GM23338 (cell line): ENCODE measurements around the gene TRIM32. TPM values are rescaled to one million over a fixed set of nuclear protein-coding genes. Genes with fewer than 3 reads are reported as not detected.

Experiments
- ATAC-seq: fragments of 200-7000 bp; cut with Tn5 transposase; 3 replicates; pipeline ENCODE4 v1.9.1; 2020
- DNase-seq: peaks from one replicate; pipeline ENCODE4 v3.0.0-alpha.2; 2015; ENCODE audit warnings: low spot score
- H2AFZ ChIP-seq: fragments of 200-600 bp; sonication (generic); 2 replicates; pipeline ENCODE4 v1.8.0; 2016; ENCODE audit warnings: antibody characterized with exemption, mild to moderate bottlenecking, moderate library complexity
- H3F3A ChIP-seq: fragments of 200-600 bp; sonication (generic); replicated peaks from 2 replicates; pipeline ENCODE4 v1.8.0; 2017; ENCODE audit warnings: antibody characterized with exemption, mixed run types, low read depth
- H3K27ac ChIP-seq: fragments of 200-600 bp; sonication (generic); 2 replicates; pipeline ENCODE4 v1.6.1; 2016; ENCODE audit warnings: low read depth
- H3K27me3 ChIP-seq: fragments of 200-600 bp; sonication (generic); 2 replicates; pipeline ENCODE4 v1.8.0; 2016; ENCODE audit warnings: mild to moderate bottlenecking, mixed run types, moderate library complexity; ENCODE audit not compliant: insufficient read depth
- H3K36me3 ChIP-seq: fragments of 200-600 bp; sonication (generic); 2 replicates; pipeline ENCODE4 v1.8.0; 2016; ENCODE audit warnings: mild to moderate bottlenecking; ENCODE audit not compliant: insufficient read depth
- H3K4me1 ChIP-seq: fragments of 200-600 bp; sonication (generic); 2 replicates; pipeline ENCODE4 v1.8.0; 2016; ENCODE audit warnings: mild to moderate bottlenecking, moderate library complexity; ENCODE audit not compliant: insufficient read depth
- H3K4me2 ChIP-seq: fragments of 200-600 bp; sonication (generic); 2 replicates; pipeline ENCODE4 v1.7.1; 2017; ENCODE audit warnings: mixed run types
- H3K4me3 ChIP-seq: fragments of 200-600 bp; sonication (generic); 2 replicates; pipeline ENCODE4 v1.6.1; 2016; ENCODE audit warnings: mixed run types
- H3K79me2 ChIP-seq: fragments of 200-600 bp; sonication (generic); replicated peaks from 2 replicates; pipeline ENCODE4 v1.8.0; 2017; ENCODE audit warnings: mild to moderate bottlenecking; ENCODE audit not compliant: insufficient read depth
- H3K9me2 ChIP-seq: fragments of 200-600 bp; sonication (generic); 2 replicates; pipeline ENCODE4 v1.8.0; 2017; ENCODE audit not compliant: insufficient read depth
- H4K20me1 ChIP-seq: fragments of 200-600 bp; sonication (generic); replicated peaks from 2 replicates; pipeline ENCODE4 v1.8.0; 2017; ENCODE audit warnings: mild to moderate bottlenecking; ENCODE audit not compliant: insufficient read depth
- H3K27ac Mint-ChIP-seq: 2 replicates; pipeline ENCODE4 v1.8.0; 2020; ENCODE audit warnings: inconsistent platforms, mild to moderate bottlenecking, moderate library complexity, mixed read lengths
- H3K27me3 Mint-ChIP-seq: 3 replicates; pipeline ENCODE4 v1.8.0; 2022; ENCODE audit warnings: low read depth, mild to moderate bottlenecking, moderate library complexity, mixed read lengths, inconsistent platforms; ENCODE audit not compliant: insufficient read depth, poor library complexity
- H3K36me3 Mint-ChIP-seq: 3 replicates; pipeline ENCODE4 v1.8.0; 2021; ENCODE audit warnings: low read depth, mild to moderate bottlenecking, inconsistent platforms, moderate library complexity, mixed read lengths
- H3K4me1 Mint-ChIP-seq: 3 replicates; pipeline ENCODE4 v1.8.0; 2020; ENCODE audit warnings: mild to moderate bottlenecking, inconsistent platforms, mixed read lengths
- H3K4me3 Mint-ChIP-seq: 3 replicates; pipeline ENCODE4 v1.8.0; 2021; ENCODE audit warnings: moderate library complexity, mild to moderate bottlenecking, inconsistent platforms, mixed read lengths
- H3K9me3 Mint-ChIP-seq: 3 replicates; pipeline ENCODE4 v1.8.0; 2020; ENCODE audit warnings: moderate library complexity, mild to moderate bottlenecking, inconsistent platforms, mixed read lengths
- JUNB ChIP-seq: IDR thresholded peaks from one replicate; pipeline ENCODE4 v1.6.1; 2016; ENCODE audit warnings: antibody characterized with exemption; ENCODE audit not compliant: unreplicated experiment
- NANOG ChIP-seq: IDR thresholded peaks from 2 replicates; pipeline ENCODE4 v1.6.1; 2016; ENCODE audit warnings: antibody characterized with exemption, borderline replicate concordance
- POLR2AphosphoS5 ChIP-seq: IDR thresholded peaks from 2 replicates; pipeline ENCODE4 v1.6.1; 2016; ENCODE audit warnings: antibody characterized with exemption, low read depth
- polyA plus RNA-seq: library from polyadenylated mRNA; unstranded; fragments of >200 nt; fragmentation: Nextera tagmentation; extraction: Ambion mirVana; gene quantifications from 2 replicates; pipeline ENCODE4 v1.2.1, GENCODE V29; 2016
- total RNA-seq: library from RNA; depleted of rRNA; stranded (reverse); fragments of >200 nt; shearing (Covaris generic); gene quantifications from 2 replicates; pipeline ENCODE4 v1.2.3, GENCODE V29; 2014
- TF ChIP-seq, protein P1 (sequence below), 2 experiments: fragments of 200-600 bp in 1 of 2; sonication (generic) in 1 of 2; conservative IDR thresholded peaks; 2 replicates each; pipeline versions ENCODE4 v1.5.1 to v1.6.1; 2016 to 2017; ENCODE audit warnings: antibody characterized with exemption in 2 of 2, low read depth in 2 of 2, mild to moderate bottlenecking in 2 of 2, moderate library complexity in 1 of 2
- TF ChIP-seq, protein P2 (sequence below): IDR thresholded peaks from one replicate; pipeline ENCODE4 v1.6.1; 2018; ENCODE audit warnings: antibody characterized with exemption; ENCODE audit not compliant: unreplicated experiment
- TF ChIP-seq, protein P3 (sequence below): fragments of 250-450 bp; sonication (Bioruptor Pico); IDR thresholded peaks from 2 replicates; pipeline ENCODE4 v1.5.0; 2020; ENCODE audit warnings: mild to moderate bottlenecking, moderate library complexity

Gene TRIM32
- total and polyA plus RNA-seq, 2 experiments from 2014 or later = 6.7 to 16.3 TPM

DNA sequence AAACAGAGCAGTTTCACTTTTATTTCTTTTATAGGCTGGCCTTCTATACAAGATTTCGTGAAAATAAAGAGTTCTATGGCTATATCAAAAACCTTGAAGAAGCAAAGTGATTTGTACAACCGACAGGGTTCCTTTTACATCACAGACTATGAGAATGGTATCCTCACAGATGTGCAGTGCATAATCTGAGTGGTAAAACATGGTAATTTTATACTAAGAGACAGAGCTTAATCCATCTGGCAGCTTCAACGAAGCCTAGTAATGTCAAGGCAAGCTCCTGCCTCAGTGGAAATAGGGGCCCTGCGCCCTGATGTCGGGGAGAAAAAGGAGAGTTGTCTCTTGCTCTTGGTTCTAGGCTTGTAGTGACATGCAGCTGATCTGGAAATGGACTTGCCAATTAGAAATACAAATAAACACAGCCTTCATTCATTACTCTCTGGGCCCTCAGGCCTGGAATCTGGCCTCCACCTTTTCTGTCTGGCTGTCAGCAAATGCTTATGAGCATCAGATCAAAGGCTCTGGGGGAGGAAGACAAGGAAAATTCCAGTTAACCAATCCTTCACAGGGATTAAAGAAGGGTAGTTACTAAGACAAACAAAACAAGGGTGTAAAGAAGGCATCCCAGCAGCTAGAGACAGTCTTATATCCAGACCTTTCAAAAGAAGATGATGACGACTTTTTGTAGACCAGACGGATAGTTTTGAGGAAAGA is 33.6 kb upstream of the TRIM32 start (continued):
- TF ChIP-seq, protein P1, sequence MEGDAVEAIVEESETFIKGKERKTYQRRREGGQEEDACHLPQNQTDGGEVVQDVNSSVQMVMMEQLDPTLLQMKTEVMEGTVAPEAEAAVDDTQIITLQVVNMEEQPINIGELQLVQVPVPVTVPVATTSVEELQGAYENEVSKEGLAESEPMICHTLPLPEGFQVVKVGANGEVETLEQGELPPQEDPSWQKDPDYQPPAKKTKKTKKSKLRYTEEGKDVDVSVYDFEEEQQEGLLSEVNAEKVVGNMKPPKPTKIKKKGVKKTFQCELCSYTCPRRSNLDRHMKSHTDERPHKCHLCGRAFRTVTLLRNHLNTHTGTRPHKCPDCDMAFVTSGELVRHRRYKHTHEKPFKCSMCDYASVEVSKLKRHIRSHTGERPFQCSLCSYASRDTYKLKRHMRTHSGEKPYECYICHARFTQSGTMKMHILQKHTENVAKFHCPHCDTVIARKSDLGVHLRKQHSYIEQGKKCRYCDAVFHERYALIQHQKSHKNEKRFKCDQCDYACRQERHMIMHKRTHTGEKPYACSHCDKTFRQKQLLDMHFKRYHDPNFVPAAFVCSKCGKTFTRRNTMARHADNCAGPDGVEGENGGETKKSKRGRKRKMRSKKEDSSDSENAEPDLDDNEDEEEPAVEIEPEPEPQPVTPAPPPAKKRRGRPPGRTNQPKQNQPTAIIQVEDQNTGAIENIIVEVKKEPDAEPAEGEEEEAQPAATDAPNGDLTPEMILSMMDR (conservative IDR thresholded peaks at IDR 0.05; ENCODE audit: low read depth in 2 of 2) = no peak
- TF ChIP-seq POLR2AphosphoS5 (no peak), JUNB (no peak)
- TF ChIP-seq, protein P2, sequence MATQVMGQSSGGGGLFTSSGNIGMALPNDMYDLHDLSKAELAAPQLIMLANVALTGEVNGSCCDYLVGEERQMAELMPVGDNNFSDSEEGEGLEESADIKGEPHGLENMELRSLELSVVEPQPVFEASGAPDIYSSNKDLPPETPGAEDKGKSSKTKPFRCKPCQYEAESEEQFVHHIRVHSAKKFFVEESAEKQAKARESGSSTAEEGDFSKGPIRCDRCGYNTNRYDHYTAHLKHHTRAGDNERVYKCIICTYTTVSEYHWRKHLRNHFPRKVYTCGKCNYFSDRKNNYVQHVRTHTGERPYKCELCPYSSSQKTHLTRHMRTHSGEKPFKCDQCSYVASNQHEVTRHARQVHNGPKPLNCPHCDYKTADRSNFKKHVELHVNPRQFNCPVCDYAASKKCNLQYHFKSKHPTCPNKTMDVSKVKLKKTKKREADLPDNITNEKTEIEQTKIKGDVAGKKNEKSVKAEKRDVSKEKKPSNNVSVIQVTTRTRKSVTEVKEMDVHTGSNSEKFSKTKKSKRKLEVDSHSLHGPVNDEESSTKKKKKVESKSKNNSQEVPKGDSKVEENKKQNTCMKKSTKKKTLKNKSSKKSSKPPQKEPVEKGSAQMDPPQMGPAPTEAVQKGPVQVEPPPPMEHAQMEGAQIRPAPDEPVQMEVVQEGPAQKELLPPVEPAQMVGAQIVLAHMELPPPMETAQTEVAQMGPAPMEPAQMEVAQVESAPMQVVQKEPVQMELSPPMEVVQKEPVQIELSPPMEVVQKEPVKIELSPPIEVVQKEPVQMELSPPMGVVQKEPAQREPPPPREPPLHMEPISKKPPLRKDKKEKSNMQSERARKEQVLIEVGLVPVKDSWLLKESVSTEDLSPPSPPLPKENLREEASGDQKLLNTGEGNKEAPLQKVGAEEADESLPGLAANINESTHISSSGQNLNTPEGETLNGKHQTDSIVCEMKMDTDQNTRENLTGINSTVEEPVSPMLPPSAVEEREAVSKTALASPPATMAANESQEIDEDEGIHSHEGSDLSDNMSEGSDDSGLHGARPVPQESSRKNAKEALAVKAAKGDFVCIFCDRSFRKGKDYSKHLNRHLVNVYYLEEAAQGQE = no peak

DNA sequence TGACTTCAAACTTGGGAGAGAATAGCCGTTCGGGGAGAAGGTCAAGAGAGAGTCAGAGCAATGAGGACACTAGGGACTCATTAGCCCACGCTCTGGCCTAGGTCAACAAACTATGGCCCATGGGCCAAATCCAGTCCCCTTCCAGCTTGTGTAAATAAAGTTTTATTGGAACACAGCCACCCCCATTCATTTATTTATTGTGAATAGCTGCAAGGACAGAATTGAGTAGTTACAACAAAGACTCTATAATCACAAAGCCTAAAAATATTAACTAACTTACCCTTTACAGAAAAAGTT is 33.1 kb upstream of the TRIM32 start:
- Histone ChIP-seq H3K27me3 (no peaks in the 10 kb centered on the region), H3K9me2 (no peaks in the 10 kb centered on the region), H3K27ac (no peak overlapping the region), H3K79me2 (no peaks in the 10 kb centered on the region), H4K20me1 (no peaks in the 10 kb centered on the region; the same call in none of the 2 replicates), H3F3A (no peaks in the 10 kb centered on the region), H2AFZ (no peak overlapping the region), H3K36me3 (no peaks in the 10 kb centered on the region), H3K4me3 (no peak overlapping the region), H3K4me2 (no peak overlapping the region), H3K4me1 (no peaks in the 10 kb centered on the region)
- Mint-ChIP-seq H3K36me3 (no peaks in the 10 kb centered on the region), H3K27me3 (no peaks in the 10 kb centered on the region), H3K9me3 (no peaks in the 10 kb centered on the region), H3K27ac (no peak overlapping the region), H3K4me1 (peaks cover 7% of the 10 kb centered on the region; the same call in 2 of the 3 replicates), H3K4me3 (no peak overlapping the region)
- ATAC-seq (no peak), DNase-seq (no peak)
- TF ChIP-seq, protein P3, sequence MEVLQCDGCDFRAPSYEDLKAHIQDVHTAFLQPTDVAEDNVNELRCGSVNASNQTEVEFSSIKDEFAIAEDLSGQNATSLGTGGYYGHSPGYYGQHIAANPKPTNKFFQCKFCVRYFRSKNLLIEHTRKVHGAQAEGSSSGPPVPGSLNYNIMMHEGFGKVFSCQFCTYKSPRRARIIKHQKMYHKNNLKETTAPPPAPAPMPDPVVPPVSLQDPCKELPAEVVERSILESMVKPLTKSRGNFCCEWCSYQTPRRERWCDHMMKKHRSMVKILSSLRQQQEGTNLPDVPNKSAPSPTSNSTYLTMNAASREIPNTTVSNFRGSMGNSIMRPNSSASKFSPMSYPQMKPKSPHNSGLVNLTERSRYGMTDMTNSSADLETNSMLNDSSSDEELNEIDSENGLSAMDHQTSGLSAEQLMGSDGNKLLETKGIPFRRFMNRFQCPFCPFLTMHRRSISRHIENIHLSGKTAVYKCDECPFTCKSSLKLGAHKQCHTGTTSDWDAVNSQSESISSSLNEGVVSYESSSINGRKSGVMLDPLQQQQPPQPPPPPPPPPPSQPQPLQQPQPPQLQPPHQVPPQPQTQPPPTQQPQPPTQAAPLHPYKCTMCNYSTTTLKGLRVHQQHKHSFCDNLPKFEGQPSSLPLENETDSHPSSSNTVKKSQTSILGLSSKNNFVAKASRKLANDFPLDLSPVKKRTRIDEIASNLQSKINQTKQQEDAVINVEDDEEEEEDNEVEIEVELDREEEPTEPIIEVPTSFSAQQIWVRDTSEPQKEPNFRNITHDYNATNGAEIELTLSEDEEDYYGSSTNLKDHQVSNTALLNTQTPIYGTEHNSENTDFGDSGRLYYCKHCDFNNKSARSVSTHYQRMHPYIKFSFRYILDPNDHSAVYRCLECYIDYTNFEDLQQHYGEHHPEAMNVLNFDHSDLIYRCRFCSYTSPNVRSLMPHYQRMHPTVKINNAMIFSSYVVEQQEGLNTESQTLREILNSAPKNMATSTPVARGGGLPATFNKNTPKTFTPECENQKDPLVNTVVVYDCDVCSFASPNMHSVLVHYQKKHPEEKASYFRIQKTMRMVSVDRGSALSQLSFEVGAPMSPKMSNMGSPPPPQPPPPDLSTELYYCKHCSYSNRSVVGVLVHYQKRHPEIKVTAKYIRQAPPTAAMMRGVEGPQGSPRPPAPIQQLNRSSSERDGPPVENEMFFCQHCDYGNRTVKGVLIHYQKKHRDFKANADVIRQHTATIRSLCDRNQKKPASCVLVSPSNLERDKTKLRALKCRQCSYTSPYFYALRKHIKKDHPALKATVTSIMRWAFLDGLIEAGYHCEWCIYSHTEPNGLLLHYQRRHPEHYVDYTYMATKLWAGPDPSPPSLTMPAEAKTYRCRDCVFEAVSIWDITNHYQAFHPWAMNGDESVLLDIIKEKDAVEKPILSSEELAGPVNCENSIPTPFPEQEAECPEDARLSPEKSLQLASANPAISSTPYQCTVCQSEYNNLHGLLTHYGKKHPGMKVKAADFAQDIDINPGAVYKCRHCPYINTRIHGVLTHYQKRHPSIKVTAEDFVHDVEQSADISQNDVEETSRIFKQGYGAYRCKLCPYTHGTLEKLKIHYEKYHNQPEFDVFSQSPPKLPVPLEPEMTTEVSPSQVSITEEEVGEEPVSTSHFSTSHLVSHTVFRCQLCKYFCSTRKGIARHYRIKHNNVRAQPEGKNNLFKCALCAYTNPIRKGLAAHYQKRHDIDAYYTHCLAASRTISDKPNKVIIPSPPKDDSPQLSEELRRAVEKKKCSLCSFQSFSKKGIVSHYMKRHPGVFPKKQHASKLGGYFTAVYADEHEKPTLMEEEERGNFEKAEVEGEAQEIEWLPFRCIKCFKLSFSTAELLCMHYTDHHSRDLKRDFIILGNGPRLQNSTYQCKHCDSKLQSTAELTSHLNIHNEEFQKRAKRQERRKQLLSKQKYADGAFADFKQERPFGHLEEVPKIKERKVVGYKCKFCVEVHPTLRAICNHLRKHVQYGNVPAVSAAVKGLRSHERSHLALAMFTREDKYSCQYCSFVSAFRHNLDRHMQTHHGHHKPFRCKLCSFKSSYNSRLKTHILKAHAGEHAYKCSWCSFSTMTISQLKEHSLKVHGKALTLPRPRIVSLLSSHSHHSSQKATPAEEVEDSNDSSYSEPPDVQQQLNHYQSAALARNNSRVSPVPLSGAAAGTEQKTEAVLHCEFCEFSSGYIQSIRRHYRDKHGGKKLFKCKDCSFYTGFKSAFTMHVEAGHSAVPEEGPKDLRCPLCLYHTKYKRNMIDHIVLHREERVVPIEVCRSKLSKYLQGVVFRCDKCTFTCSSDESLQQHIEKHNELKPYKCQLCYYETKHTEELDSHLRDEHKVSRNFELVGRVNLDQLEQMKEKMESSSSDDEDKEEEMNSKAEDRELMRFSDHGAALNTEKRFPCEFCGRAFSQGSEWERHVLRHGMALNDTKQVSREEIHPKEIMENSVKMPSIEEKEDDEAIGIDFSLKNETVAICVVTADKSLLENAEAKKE (CRISPR knock-in tag) = no peak
- no peak for TF ChIP-seq NANOG
- TF ChIP-seq, protein P2 = no peak
- TF ChIP-seq, protein P1 (conservative IDR thresholded peaks at IDR 0.05; ENCODE audit: low read depth in 2 of 2) = no peak
